Globus pallidus (tissue), 1 donor: ENCODE results near the gene NME7.
"Not testable (repeated sequence)": the region's sequence is repeated elsewhere in the genome, so short reads cannot be mapped to it uniquely, and the experiment has no call there.

ENCODE experiments used
- DNase-seq: peaks from one replicate; pipeline ENCODE4 v3.0.0-alpha.2; 2015; ENCODE audit warnings: low spot score

NME7 gene

GRCh38 chr1:169305356-169305755, 62.2 kb downstream of the NME7 start:
- DNase-seq = no peak

GRCh38 chr1:169300854-169301253, 66.7 kb downstream of the NME7 start:
- no peak for DNase-seq

GRCh38 chr1:169298441-169298840, 69.2 kb downstream of the NME7 start:
- no peak for DNase-seq

- DNase-seq = no peak
Observed at GRCh38 chr1:169295846-169296245, 71.8 kb downstream of the NME7 start.

- no peak for DNase-seq
Observed at GRCh38 chr1:169295425-169295824, 72.2 kb downstream of the NME7 start.

GRCh38 chr1:169289016-169289415, 78.6 kb downstream of the NME7 start:
- no peak for DNase-seq

- DNase-seq = no peak
Observed at GRCh38 chr1:169288011-169288414, 79.6 kb downstream of the NME7 start.

- DNase-seq = no peak
Observed at GRCh38 chr1:169287280-169287679, 80.3 kb downstream of the NME7 start.

GRCh38 chr1:169281562-169281961, 86.0 kb downstream of the NME7 start:
- DNase-seq = not testable (repeated sequence)

- no peak for DNase-seq
Observed at GRCh38 chr1:169271098-169271497, 96.5 kb downstream of the NME7 start.

GRCh38 chr1:169266133-169266532, 101.5 kb downstream of the NME7 start:
- no peak for DNase-seq

- no peak for DNase-seq
Observed at GRCh38 chr1:169263059-169263458, 104.5 kb downstream of the NME7 start.

- DNase-seq = no peak
Observed at GRCh38 chr1:169261884-169262283, 105.7 kb downstream of the NME7 start.

- no peak for DNase-seq
Observed at GRCh38 chr1:169260478-169261151, 107.0 kb downstream of the NME7 start.

- no peak for DNase-seq
Observed at GRCh38 chr1:169259816-169260215, 107.8 kb downstream of the NME7 start.

- no peak for DNase-seq
Observed at GRCh38 chr1:169250795-169251194, 116.8 kb downstream of the NME7 start.

- no peak for DNase-seq
Observed at GRCh38 chr1:169250022-169250421, 117.6 kb downstream of the NME7 start.

- no peak for DNase-seq
Observed at GRCh38 chr1:169249611-169250010, 118.0 kb downstream of the NME7 start.

GRCh38 chr1:169245706-169246105, 121.9 kb downstream of the NME7 start:
- DNase-seq = no peak

- no peak for DNase-seq
Observed at GRCh38 chr1:169240449-169241232, 127.0 kb downstream of the NME7 start.

- no peak for DNase-seq
Observed at GRCh38 chr1:169236880-169237279, 130.7 kb downstream of the NME7 start.

- DNase-seq = peak; percentile 17
Observed at GRCh38 chr1:169236143-169236542, 131.5 kb downstream of the NME7 start.

- no peak for DNase-seq
Observed at GRCh38 chr1:169235568-169235967, 132.0 kb downstream of the NME7 start.

- DNase-seq = no peak
Observed at GRCh38 chr1:169234780-169235179, 132.8 kb downstream of the NME7 start.
